Activated CD4-positive, alpha-beta T cell treated with anti-CD3 and anti-CD28 coated beads, Interleukin-2, amount 50 U/mL, for 1 hour (primary cell): ENCODE results near the gene OS9.
A peak's percentile ranks its signal among the peaks of the same experiment; 100 is the strongest.

ENCODE experiments used
- DNase-seq: peaks from one replicate; pipeline ENCODE4 v3.0.0-alpha.2; 2020

Gene OS9

GRCh38 chr12:57737467-57738460 lies 43.8 kb downstream of the OS9 start:
- no peak for DNase-seq

DNA sequence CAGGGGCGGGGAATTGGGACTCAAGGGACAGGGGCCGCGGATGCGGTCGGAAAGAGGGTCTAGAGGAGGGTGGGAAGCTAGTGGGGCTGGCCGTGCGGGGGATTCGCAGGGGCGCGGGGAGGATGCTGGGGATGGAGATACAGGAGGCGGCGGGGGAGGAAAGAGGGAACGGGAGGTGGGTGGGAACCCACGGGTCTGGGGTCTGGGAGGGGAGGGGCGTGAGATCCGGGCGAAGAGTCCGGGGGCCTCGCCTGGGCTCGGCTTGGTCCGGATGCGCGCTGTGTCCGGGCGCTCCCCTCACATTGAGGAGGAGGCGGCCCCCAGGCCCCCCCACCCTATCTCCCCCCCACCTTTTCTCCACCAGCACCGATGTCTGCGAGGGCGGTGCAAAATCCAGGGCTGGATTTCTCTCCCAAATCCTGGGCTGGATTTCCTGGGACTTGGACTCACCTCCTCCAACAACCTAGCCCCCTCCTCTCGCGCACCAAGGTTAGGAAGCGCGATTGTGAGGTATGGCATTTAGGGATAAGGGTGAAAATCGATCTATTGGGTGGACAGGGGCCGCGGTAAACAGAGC lies 44.8 kb downstream of the OS9 start, which contains the start of gene AGAP2:
Gene AGAP2, minus strand, starts transcription at position 82 of the 577 bp plus-strand sequence. CDS start 496 bp downstream, outside the sequence.
- DNase-seq, result no peak

- no peak for DNase-seq
Observed at GRCh38 chr12:57739387-57739786, 45.5 kb downstream of the OS9 start.

DNA sequence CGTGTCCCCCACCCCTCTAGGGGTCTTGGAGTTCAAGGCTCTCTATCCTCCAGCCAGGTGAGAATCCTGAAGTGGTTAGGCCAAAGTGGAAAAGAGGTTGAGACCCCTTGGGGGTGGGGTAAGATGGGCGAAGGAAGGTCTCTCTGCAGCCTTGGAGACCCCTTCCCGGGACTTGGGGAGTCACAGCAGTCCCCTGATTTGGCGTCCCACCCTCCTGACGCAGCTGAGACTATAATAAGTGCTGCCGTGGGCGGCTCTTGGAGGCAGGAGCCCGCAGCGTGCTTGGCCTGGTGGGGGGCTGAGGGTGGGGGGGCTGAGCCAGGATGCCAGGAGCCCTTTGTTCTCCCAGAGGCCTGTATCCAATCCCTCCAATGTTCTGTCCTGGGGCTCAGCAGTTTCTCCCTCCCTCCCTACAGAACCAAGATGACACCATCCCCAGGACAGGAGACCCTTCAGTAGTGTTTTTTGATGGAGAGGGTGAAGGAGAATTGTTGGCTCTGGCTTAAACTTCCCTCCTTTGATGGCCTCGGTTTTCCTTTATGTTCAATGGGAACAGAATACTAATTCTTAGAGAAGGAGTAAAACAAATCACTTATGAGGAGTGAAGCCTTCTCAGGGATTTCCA lies 46.1 kb downstream of the OS9 start:
- DNase-seq, result no peak

- DNase-seq, result peak; percentile 66
Observed at GRCh38 chr12:57740656-57741412, 46.9 kb downstream of the OS9 start.

- no peak for DNase-seq
Observed at GRCh38 chr12:57741413-57741789, 47.5 kb downstream of the OS9 start.

DNA sequence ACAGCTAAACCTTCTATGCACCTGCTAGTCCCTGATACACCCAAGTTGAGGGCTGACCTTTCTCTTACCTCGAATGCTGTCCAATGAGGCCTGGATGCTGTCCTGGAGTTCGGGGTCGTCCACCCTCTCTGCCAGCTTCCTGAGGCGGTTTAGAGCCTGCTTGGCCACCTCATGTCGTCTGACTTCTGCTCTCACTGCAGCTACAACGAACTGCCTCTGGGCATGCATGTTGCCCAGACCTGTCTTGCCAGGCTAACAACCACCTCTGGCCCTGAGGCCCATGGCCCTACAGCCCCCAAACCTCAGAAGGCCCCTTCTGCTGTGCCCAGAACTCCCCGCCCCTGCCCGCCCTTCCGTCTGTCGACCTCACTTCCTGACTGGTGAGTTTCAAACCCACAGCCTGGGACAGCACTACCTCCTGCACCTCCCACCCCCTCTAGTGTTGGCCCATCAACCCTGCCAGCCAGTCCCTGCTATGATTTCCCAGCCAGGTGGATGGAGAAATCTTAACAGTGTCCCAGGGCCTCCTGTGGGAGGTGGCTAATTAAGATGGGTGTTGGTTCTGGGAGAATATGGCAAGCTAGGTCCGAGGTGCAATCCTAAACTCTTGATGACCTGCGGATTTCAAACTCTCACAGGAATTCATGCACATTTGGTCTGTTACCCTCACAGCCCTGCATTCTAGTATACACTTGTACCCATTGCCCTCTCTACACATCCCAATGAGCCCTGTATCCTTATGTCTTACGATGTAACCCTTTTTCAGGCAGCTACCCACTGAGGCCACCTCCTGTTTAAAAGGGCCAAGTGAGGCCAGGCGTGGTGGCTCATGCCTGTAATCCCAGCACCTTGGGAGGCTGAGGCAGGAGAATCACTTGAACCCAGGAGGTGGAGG lies 48.2 kb downstream of the OS9 start:
- peak; percentile 71 for DNase-seq

GRCh38 chr12:57743769-57744168 lies 49.8 kb downstream of the OS9 start:
- no peak for DNase-seq

GRCh38 chr12:57744194-57744776 lies 50.4 kb downstream of the OS9 start:
- DNase-seq, result peak; percentile 67

GRCh38 chr12:57744777-57745484 lies 51.0 kb downstream of the OS9 start, which contains the start of gene TSPAN31:
TSPAN31 (plus strand) TSS chr12:57745039; CDS start chr12:57745155, 116 bp downstream.
- DNase-seq, result peak; percentile 93

DNA sequence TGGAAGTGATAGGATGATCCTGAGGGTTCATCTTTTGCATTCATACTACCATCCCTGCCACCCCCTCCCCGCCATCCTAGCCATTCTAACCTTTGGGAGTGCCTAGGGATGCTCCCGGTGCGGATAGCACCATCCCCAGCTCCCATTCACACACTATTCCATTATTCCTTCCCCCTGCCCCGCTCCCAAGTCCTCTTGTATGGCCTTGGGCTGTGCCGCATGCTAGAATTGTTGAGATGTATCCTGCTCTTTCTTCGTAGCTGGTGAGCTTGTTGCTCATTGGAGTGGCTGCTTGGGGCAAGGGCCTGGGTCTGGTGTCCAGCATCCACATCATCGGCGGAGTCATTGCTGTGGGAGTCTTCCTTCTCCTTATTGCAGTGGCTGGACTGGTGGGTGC lies 51.6 kb downstream of the OS9 start:
- DNase-seq, result no peak

DNA sequence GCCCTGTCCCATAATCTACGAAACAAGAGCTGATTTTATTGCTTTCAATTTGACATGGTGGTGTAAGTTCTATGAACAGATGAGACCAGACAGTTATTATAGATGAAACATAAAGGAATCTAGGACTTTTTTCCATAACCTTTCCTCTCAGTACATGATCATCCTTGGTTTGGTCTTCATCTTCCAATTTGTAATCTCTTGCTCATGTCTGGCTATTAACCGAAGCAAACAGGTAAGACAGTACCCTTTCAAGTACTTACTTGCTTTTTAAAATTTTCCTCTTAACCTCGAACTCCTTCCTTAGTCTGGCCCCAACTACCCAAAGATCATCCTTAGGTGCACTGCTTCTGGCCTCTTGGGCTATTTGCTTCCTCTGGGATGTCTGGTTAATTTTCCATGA lies 52.1 kb downstream of the OS9 start:
- no peak for DNase-seq

- no peak for DNase-seq
Observed at GRCh38 chr12:57749061-57749460, 55.1 kb downstream of the OS9 start.

- no peak for DNase-seq
Observed at GRCh38 chr12:57750561-57751431, 56.9 kb downstream of the OS9 start.

GRCh38 chr12:57751432-57751787 lies 57.5 kb downstream of the OS9 start:
- no peak for DNase-seq

DNA sequence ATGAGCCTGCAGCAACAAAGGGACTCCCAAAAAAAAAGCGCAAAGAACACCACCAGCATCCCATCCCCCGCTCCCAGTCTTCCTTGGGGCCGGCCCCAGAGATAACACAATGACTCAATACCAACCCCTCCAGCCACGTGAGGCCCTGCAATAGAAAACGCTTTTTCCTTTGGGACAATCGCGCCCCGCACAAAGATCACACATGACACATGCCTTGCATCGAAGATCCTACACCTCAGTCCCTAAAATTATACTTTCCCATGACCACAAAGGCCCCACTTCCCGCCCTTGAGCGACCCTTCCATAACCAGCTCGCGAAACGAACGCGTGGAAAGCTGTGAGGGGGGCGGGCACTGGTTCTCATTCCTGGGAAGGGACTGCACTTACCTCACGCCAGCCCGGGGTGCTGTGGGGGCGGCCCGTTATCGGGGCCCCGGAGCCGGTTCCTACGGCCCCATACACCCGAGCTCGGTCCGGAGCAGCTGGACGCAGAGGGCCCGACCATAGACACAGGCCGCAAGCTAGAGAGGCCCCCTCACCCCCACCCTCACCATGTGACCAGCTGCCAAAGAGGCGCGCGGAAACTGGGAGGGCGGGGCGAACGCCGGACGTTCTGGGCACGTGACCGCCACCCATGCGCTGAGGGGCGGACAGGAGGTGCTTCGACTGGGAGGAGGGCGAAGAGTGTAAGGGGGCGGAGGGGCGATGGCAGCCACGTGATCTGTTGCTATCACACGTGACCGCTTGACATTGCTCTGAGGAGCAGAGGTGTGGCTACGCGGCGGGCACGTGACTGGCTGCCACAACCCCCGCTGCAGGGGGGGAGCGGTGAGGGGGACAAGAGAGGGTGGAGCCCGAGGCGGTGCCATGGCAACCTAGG lies 58.1 kb downstream of the OS9 start, which contains the start of gene CDK4:
Gene CDK4, minus strand, starts transcription at position 523 of the 880 bp plus-strand sequence. CDS start 593 bp downstream, outside the sequence.
- DNase-seq, result peak; percentile 99

- DNase-seq, result no peak
Observed at GRCh38 chr12:57752668-57753000, 58.7 kb downstream of the OS9 start.

DNA sequence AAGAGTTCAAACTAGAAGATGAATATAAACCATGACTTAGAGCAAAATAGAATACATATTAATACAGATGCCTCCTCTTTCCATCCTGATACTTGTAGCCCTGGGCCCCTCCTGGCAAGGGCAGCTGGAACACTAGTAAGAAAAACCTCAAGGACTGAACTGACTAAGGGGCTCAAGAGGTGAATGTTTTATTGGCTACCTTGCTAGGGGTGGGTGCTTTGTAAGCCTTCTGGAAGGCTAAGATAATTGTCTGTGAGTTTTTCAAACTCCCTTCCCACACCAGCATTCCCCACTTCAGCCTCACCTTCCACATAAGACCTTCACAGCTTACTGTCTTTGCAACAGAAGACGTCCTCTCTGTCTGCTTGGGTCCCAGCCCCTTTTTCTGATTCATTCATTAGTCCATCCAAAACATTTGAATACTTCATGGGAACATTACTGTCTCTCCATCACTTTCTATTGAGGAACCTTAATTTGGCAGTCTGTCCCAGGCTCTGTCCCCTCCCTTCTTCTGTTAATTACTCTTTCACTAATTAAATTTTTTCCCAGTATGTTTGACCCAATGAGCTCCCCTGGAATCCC lies 59.9 kb downstream of the OS9 start:
- DNase-seq, result no peak
